Measurements from ENCODE around the gene SUCLA2. TPM values are rescaled to one million over a fixed set of nuclear protein-coding genes. Genes with fewer than 3 reads are reported as not detected.

Gene SUCLA2
- total RNA-seq, 1 experiment from 2014 or later = 39.1 TPM

- H3K79me2 ChIP-seq (ENCODE audit: insufficient read depth, low read length) = no peaks in the 10 kb centered on the region
- H3K36me3 ChIP-seq (ENCODE audit: control insufficient read depth in 1 of 2, insufficient read depth in 2 of 2, low read length in 2 of 2) = no peaks in the 10 kb centered on the region
- no peaks in the 10 kb centered on the region for H3K9me2 ChIP-seq (ENCODE audit: insufficient read depth)
- no peak for TF ChIP-seq POLR2AphosphoS5 (IDR thresholded peaks at IDR 0.05; ENCODE audit: low read depth, low read length)
- no peak for TF ChIP-seq JUND (IDR thresholded peaks at IDR 0.05)
- no peak for TF ChIP-seq FOSL1 (IDR thresholded peaks at IDR 0.05; ENCODE audit: low read depth)
- no peak for DNase-seq (ENCODE audit: low read depth, low spot score)
- H4K20me1 ChIP-seq (ENCODE audit: insufficient read depth) = no peaks in the 10 kb centered on the region
- ChIA-PET POLR2A (no interaction called here), RAD21 (ENCODE audit: low non-redundant PET in 1 of 2, low total read pairs in 2 of 2, uncharacterized antibody in 2 of 2, unreplicated experiment in 2 of 2) (no interaction called here), CTCF (no interaction called here)
- no peak for ATAC-seq
- no peak overlapping the region for H3K4me2 ChIP-seq (ENCODE audit: low read length)
- no peak overlapping the region for H2AFZ ChIP-seq (ENCODE audit: low read depth, low read length, poor library complexity, severe bottlenecking)
- no TSS peak for BruUV-seq (replicated peaks)
- no peak overlapping the region for H3K9ac ChIP-seq (ENCODE audit: low read length)
- no peaks in the 10 kb centered on the region for H3K4me1 ChIP-seq (ENCODE audit: control insufficient read depth in 1 of 2, insufficient read depth in 2 of 2, low read length in 2 of 2)
- no peaks in the 10 kb centered on the region for H3K9me3 ChIP-seq (ENCODE audit: control insufficient read depth in 1 of 2, insufficient read depth in 1 of 2, low read depth in 1 of 2, low read length in 2 of 2)
- intact Hi-C loops (cut with micrococcal nuclease) = no loop called here
- H3K4me3 ChIP-seq (replicated peaks in 1 of 2; ENCODE audit: low read depth in 1 of 2, low read length in 2 of 2) = no peak overlapping the region
- no peak overlapping the region for H3K27ac ChIP-seq (ENCODE audit: low read depth, low read length)
- H3K27me3 ChIP-seq (ENCODE audit: insufficient read depth, low read length) = no peaks in the 10 kb centered on the region
Measured at GRCh38 chr13:47917022-47917574, 84.0 kb downstream of the SUCLA2 start.

GRCh38 chr13:47908197-47908902 lies 92.7 kb downstream of the SUCLA2 start:
- no TSS peak for BruUV-seq (replicated peaks)
- TF ChIP-seq ELF1 (IDR thresholded peaks at IDR 0.05; ENCODE audit: borderline replicate concordance, low read depth) = no peak
- no peak for TF ChIP-seq CBX3 (IDR thresholded peaks at IDR 0.05; ENCODE audit: low read depth)
- no peak for TF ChIP-seq POLR2AphosphoS5 (IDR thresholded peaks at IDR 0.05; ENCODE audit: low read depth, low read length)
- no peak for TF ChIP-seq RAD21 (IDR thresholded peaks at IDR 0.05; ENCODE audit: low read depth)
- no peak for TF ChIP-seq TCF7L2 (IDR thresholded peaks at IDR 0.05; ENCODE audit: borderline replicate concordance, extremely low read depth, insufficient read depth, insufficient read length)
- TF ChIP-seq JUND (IDR thresholded peaks at IDR 0.05) = no peak
- TF ChIP-seq EZH2phosphoT487 (IDR thresholded peaks at IDR 0.05; ENCODE audit: borderline replicate concordance) = no peak
- TF ChIP-seq ZFX (IDR thresholded peaks at IDR 0.05) = no peak
- TF ChIP-seq SRF (IDR thresholded peaks at IDR 0.05; ENCODE audit: low read depth) = no peak
- TF ChIP-seq FOSL1 (IDR thresholded peaks at IDR 0.05; ENCODE audit: low read depth) = no peak
- TF ChIP-seq CTCF (IDR thresholded peaks at IDR 0.05 in 2 of 3, conservative IDR thresholded peaks at IDR 0.05 in 1 of 3; ENCODE audit: borderline replicate concordance in 1 of 3, insufficient read depth in 1 of 3, low read depth in 2 of 3, low read length in 2 of 3) = no peak
- TF ChIP-seq CEBPB (IDR thresholded peaks at IDR 0.05; ENCODE audit: low read depth) = no peak
- no peak for TF ChIP-seq SP1 (IDR thresholded peaks at IDR 0.05; ENCODE audit: low read depth)
- no peak for TF ChIP-seq ATF3 (IDR thresholded peaks at IDR 0.05)
- no peak for TF ChIP-seq EGR1 (IDR thresholded peaks at IDR 0.05; ENCODE audit: low read depth)
- no peak for TF ChIP-seq ZBTB33 (IDR thresholded peaks at IDR 0.05; ENCODE audit: extremely low read depth, insufficient replicate concordance, low read length)
- no peak for TF ChIP-seq EZH2 (IDR thresholded peaks at IDR 0.05)

More at GRCh38 chr13:47908197-47908902, 92.7 kb downstream of the SUCLA2 start:
- POLR2A ChIA-PET = no interaction called here
- no peak overlapping the region for H3K9ac ChIP-seq (ENCODE audit: low read length)
- no peaks in the 10 kb centered on the region for H3K4me1 ChIP-seq (ENCODE audit: control insufficient read depth in 1 of 2, insufficient read depth in 2 of 2, low read length in 2 of 2)
- no peak overlapping the region for H2AFZ ChIP-seq (ENCODE audit: low read depth, low read length, poor library complexity, severe bottlenecking)
- RAD21 ChIA-PET (ENCODE audit: low non-redundant PET in 1 of 2, low total read pairs in 2 of 2, uncharacterized antibody in 2 of 2, unreplicated experiment in 2 of 2) = no interaction called here
- intact Hi-C loops (cut with micrococcal nuclease) = no loop called here
- no peaks in the 10 kb centered on the region for H3K9me3 ChIP-seq (ENCODE audit: control insufficient read depth in 1 of 2, insufficient read depth in 1 of 2, low read depth in 1 of 2, low read length in 2 of 2)
- no peaks in the 10 kb centered on the region for H3K9me2 ChIP-seq (ENCODE audit: insufficient read depth)
- no peak for ATAC-seq
- no peaks in the 10 kb centered on the region for H3K36me3 ChIP-seq (ENCODE audit: control insufficient read depth in 1 of 2, insufficient read depth in 2 of 2, low read length in 2 of 2)
- H3K4me3 ChIP-seq (replicated peaks in 1 of 2; ENCODE audit: low read depth in 1 of 2, low read length in 2 of 2) = no peak overlapping the region
- no peak overlapping the region for H3K27ac ChIP-seq (ENCODE audit: low read depth, low read length)
- no peaks in the 10 kb centered on the region for H3K79me2 ChIP-seq (ENCODE audit: insufficient read depth, low read length)
- H4K20me1 ChIP-seq (ENCODE audit: insufficient read depth) = no peaks in the 10 kb centered on the region
- CTCF ChIA-PET = no interaction called here
- H3K4me2 ChIP-seq (ENCODE audit: low read length) = no peak overlapping the region
- no peaks in the 10 kb centered on the region for H3K27me3 ChIP-seq (ENCODE audit: insufficient read depth, low read length)
- DNase-seq (ENCODE audit: low read depth, low spot score) = no peak
